ENCODE data around the gene OTUD1. TPM values are rescaled to one million over a fixed set of nuclear protein-coding genes. Genes with fewer than 3 reads are reported as not detected.

The OTUD1 gene
- total and polyA plus RNA-seq, 9 donors, result 13.3 to 23.9 (median 17.9) TPM

DNA sequence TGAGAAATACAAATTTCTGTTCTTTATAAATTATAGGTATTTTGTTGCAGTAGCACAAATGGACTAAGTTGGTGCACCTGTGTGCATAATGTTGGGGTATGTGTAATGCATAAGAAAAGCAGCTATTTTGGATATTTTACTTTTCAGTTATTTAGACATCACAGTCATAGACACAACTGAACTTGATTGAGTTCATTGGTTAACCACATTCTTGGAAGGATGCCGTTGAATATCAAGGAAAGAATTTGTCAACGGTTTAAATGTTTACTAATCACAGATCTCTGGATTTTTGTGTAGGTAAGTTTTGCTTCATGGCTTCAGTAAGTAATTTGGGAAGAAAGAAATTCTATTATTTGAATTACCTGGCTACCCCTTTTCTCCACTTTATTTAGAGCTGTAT lies 4.1 kb downstream of the OTUD1 start:
- Histone ChIP-seq H3K27ac (no peak overlapping the region), H3K27me3 (no peaks in the 10 kb centered on the region), H3K4me1 (ENCODE audit: insufficient read depth) (peaks cover 6% of the 10 kb centered on the region), H3K36me3 (no peaks in the 10 kb centered on the region), H3K9me3 (no peaks in the 10 kb centered on the region), H3K4me3 (no peak overlapping the region)
- TF ChIP-seq, protein P1, sequence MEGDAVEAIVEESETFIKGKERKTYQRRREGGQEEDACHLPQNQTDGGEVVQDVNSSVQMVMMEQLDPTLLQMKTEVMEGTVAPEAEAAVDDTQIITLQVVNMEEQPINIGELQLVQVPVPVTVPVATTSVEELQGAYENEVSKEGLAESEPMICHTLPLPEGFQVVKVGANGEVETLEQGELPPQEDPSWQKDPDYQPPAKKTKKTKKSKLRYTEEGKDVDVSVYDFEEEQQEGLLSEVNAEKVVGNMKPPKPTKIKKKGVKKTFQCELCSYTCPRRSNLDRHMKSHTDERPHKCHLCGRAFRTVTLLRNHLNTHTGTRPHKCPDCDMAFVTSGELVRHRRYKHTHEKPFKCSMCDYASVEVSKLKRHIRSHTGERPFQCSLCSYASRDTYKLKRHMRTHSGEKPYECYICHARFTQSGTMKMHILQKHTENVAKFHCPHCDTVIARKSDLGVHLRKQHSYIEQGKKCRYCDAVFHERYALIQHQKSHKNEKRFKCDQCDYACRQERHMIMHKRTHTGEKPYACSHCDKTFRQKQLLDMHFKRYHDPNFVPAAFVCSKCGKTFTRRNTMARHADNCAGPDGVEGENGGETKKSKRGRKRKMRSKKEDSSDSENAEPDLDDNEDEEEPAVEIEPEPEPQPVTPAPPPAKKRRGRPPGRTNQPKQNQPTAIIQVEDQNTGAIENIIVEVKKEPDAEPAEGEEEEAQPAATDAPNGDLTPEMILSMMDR (IDR thresholded peaks at IDR 0.05), result no peak
- TF ChIP-seq EP300 (IDR thresholded peaks at IDR 0.05) (no peak), POLR2A (IDR thresholded peaks at IDR 0.05) (no peak)
- WGBS, 3 donors, result 16 to 32% (median 22%) methylated on average over 2 of the region's 2 CpGs
- no peak for DNase-seq
- intact Hi-C loops (cut with DNase I), result no loop called here

- WGBS, 3 donors, result 94 to 95% (median 94%) methylated on average over 5 of the region's 5 CpGs
- Histone ChIP-seq H3K36me3 (no peaks in the 10 kb centered on the region), H3K27ac (no peak overlapping the region), H3K9me3 (no peaks in the 10 kb centered on the region), H3K4me3 (no peak overlapping the region), H3K4me1 (ENCODE audit: insufficient read depth) (peaks cover 6% of the 10 kb centered on the region), H3K27me3 (no peaks in the 10 kb centered on the region)
- DNase-seq, result no peak
- TF ChIP-seq, protein P1 (IDR thresholded peaks at IDR 0.05), result no peak
- TF ChIP-seq EP300 (IDR thresholded peaks at IDR 0.05) (no peak), POLR2A (IDR thresholded peaks at IDR 0.05) (no peak)
- intact Hi-C loops (cut with DNase I), result no loop called here
Measured at GRCh38 chr10:23445591-23445990, 6.7 kb downstream of the OTUD1 start.

DNA sequence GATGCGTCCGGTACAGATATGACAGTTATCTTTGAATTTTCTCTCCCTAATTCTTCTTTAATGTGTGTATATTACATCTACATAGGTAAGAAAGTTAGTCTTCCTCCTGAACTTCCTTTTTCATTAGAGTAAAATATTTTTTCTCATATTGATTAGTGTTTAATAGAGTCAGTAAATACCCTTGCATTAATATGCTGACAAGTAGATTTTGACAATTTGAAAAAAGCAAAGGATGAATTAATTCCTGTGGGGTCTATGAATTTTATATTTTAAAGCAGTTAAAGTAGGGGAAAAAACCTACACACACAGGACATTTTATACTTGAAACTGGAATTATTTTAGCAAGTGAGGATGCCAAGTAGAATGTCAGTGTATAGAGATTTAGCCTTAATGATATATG lies 9.4 kb downstream of the OTUD1 start:
- Histone ChIP-seq H3K27ac (no peak overlapping the region), H3K9me3 (no peaks in the 10 kb centered on the region), H3K4me1 (ENCODE audit: insufficient read depth) (peaks cover 3% of the 10 kb centered on the region), H3K27me3 (no peaks in the 10 kb centered on the region), H3K4me3 (no peak overlapping the region), H3K36me3 (no peaks in the 10 kb centered on the region)
- no peak for TF ChIP-seq EP300 (IDR thresholded peaks at IDR 0.05)
- TF ChIP-seq, protein P1 (IDR thresholded peaks at IDR 0.05), result no peak
- TF ChIP-seq POLR2A (IDR thresholded peaks at IDR 0.05), result no peak
- no peak for DNase-seq
- 95 to 99% (median 96%) methylated on average over 2 of the region's 2 CpGs for WGBS, 3 donors
- intact Hi-C loops (cut with DNase I), result no loop called here

GRCh38 chr10:23448802-23449570 lies 10.1 kb downstream of the OTUD1 start:
- TF ChIP-seq EP300 (IDR thresholded peaks at IDR 0.05) (no peak), POLR2A (IDR thresholded peaks at IDR 0.05) (no peak)
- TF ChIP-seq, protein P1 (IDR thresholded peaks at IDR 0.05), result no peak
- intact Hi-C loops (cut with DNase I), result no loop called here
- no peaks in the 10 kb centered on the region for H3K27me3 ChIP-seq
- H3K9me3 ChIP-seq, result no peaks in the 10 kb centered on the region
- no peaks in the 10 kb centered on the region for H3K36me3 ChIP-seq
- no peaks in the 10 kb centered on the region for H3K4me1 ChIP-seq (ENCODE audit: insufficient read depth)
- no peak overlapping the region for H3K27ac ChIP-seq
- DNase-seq, result no peak
- H3K4me3 ChIP-seq, result no peak overlapping the region
- WGBS, 3 donors, result 84 to 89% (median 87%) methylated on average over 7 of the region's 7 CpGs
